BLaER1 treated with 17β-estradiol and CSF1 and Interleukin-3, amounts not matched to agents 10 nM and 100 nM (cell line): ENCODE measurements around the gene CABLES2.

Source experiments
- H3K27ac ChIP-seq, 11 experiments: shearing (Covaris generic); formaldehyde crosslinking; 2 replicates each; pipeline ENCODE4 v1.8.1; 2022
- H3K27me3 ChIP-seq, 11 experiments: shearing (Covaris generic); formaldehyde crosslinking; 2 replicates each; pipeline ENCODE4 v1.8.1; 2022
- H3K36me3 ChIP-seq, 11 experiments: shearing (Covaris generic); formaldehyde crosslinking; 2 replicates each; pipeline ENCODE4 v1.8.1; 2022
- H3K4me1 ChIP-seq, 10 experiments: shearing (Covaris generic); formaldehyde crosslinking; 2 replicates each; pipeline ENCODE4 v1.8.1; 2022
- H3K4me2 ChIP-seq, 11 experiments: shearing (Covaris generic); formaldehyde crosslinking; 2 replicates each; pipeline ENCODE4 v1.8.1; 2022
- H3K4me3 ChIP-seq, 10 experiments: shearing (Covaris generic); formaldehyde crosslinking; 2 replicates each; pipeline ENCODE4 v1.8.1; 2022
- H3K9ac ChIP-seq, 11 experiments: shearing (Covaris generic); formaldehyde crosslinking; 2 replicates each; pipeline ENCODE4 v1.8.1; 2022
- H3K9me3 ChIP-seq, 11 experiments: shearing (Covaris generic); formaldehyde crosslinking; replicated peaks in 1 of 11; 2 replicates each; pipeline ENCODE4 v1.8.1; 2022
- H4K20me1 ChIP-seq, 11 experiments: shearing (Covaris generic); formaldehyde crosslinking; 2 replicates each; pipeline ENCODE4 v1.8.1; 2022
- Cebpa-rat ChIP-seq, 11 experiments: shearing (Covaris generic); IDR thresholded peaks; 2 replicates each; pipeline ENCODE4 v1.8.1; 2022

Gene CABLES2

DNA sequence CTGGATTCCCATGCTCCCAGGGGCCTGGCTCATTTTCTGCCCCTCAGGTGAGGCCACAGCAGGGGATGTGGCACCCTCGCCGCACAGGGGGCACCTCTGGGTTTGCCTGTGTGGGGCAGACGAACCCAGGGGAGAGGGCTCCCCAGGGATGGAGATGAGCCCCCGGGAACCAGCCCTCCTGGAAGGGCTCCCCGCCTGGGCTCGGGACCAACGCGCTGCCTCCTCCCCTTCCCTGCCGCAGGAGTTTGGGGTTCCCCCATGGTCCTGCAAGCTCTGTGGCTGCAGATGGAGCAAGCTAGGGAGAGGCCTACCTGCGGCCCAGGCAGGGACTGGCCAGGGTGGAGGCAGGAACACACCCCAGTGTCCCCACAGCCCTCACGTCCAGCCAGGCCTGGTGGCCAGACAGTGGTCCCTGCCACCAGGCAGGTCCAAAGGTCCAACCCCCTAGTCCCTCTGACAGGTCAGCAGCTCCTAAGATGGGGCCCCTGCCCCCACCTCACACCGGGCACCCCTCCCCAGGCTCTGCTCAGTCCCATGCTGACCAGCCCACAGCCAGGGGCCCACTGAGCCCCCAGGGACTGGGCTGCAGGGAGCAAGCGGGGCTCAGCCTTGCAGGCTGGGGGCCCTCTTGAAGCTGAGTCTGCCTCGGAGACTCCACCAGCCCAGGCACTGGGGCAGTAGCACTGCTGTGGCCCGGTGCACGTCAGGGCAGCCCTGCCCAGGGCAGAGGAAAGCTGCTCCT is 53.6 kb downstream of the CABLES2 start:
- no peak for TF ChIP-seq Cebpa-rat (IDR thresholded peaks at IDR 0.05)
- Histone ChIP-seq H3K9ac (peak overlapping the region in 1 of 11 experiments; percentile 4; a peak in 1 of 22 replicates), H3K27ac (no peak overlapping the region; a peak in 1 of 22 replicates), H4K20me1 (peaks cover 0 to 70% (median 24%) of the 10 kb centered on the region in 11 experiments; a peak in 11 of 22 replicates), H3K4me3 (no peak overlapping the region), H3K27me3 (peaks cover 0 to 13% (median 0%) of the 10 kb centered on the region in 11 experiments; a peak in 4 of 22 replicates), H3K9me3 (peaks cover 5 to 10% (median 9%) of the 10 kb centered on the region in 11 experiments; a peak in 19 of 22 replicates), H3K36me3 (peaks cover 0 to 17% (median 10%) of the 10 kb centered on the region in 11 experiments; a peak in 9 of 22 replicates), H3K4me1 (peaks cover 39 to 56% (median 46%) of the 10 kb centered on the region in 10 experiments), H3K4me2 (peak overlapping the region in 2 of 11 experiments; percentile 21 to 36; a peak in 2 of 22 replicates)

- Histone ChIP-seq H3K9ac (peak overlapping the region in 1 of 11 experiments; percentile 4; a peak in 1 of 22 replicates), H3K4me3 (no peak overlapping the region)
Observed at GRCh38 chr20:62352402-62353288, 54.4 kb downstream of the CABLES2 start.

GRCh38 chr20:62351469-62352401 is 55.4 kb downstream of the CABLES2 start:
- Histone ChIP-seq H3K27me3 (no peaks in the 10 kb centered on the region), H4K20me1 (peaks cover 0 to 55% (median 13%) of the 10 kb centered on the region in 11 experiments; a peak in 10 of 22 replicates), H3K9me3 (peaks cover 5 to 16% (median 12%) of the 10 kb centered on the region in 11 experiments; a peak in 19 of 22 replicates), H3K9ac (no peak overlapping the region), H3K4me1 (peaks cover 21 to 39% (median 29%) of the 10 kb centered on the region in 10 experiments), H3K36me3 (peaks cover 0 to 30% (median 10%) of the 10 kb centered on the region in 11 experiments; a peak in 9 of 22 replicates), H3K27ac (no peak overlapping the region), H3K4me3 (no peak overlapping the region), H3K4me2 (no peak overlapping the region)
- TF ChIP-seq Cebpa-rat (IDR thresholded peaks at IDR 0.05): no peak

More at GRCh38 chr20:62352402-62353288, 54.4 kb downstream of the CABLES2 start:
- H3K9me3 ChIP-seq: peaks cover 5 to 16% (median 12%) of the 10 kb centered on the region in 11 experiments; a peak in 19 of 22 replicates
- TF ChIP-seq Cebpa-rat (IDR thresholded peaks at IDR 0.05): no peak
- no peak overlapping the region for H3K27ac ChIP-seq
- H3K4me1 ChIP-seq: peaks cover 30 to 48% (median 38%) of the 10 kb centered on the region in 10 experiments
- peaks cover 0 to 64% (median 16%) of the 10 kb centered on the region in 11 experiments; a peak in 11 of 22 replicates for H4K20me1 ChIP-seq
- H3K36me3 ChIP-seq: peaks cover 0 to 22% (median 10%) of the 10 kb centered on the region in 11 experiments; a peak in 9 of 22 replicates
- peak overlapping the region in 1 of 11 experiments; percentile 36; a peak in 2 of 22 replicates for H3K4me2 ChIP-seq
- peaks cover 0 to 5% (median 0%) of the 10 kb centered on the region in 11 experiments; a peak in 2 of 22 replicates for H3K27me3 ChIP-seq

GRCh38 chr20:62350629-62351422 is 56.3 kb downstream of the CABLES2 start:
- H3K4me3 ChIP-seq: no peak overlapping the region
- no peak overlapping the region for H3K9ac ChIP-seq
- H3K4me2 ChIP-seq: no peak overlapping the region
- TF ChIP-seq Cebpa-rat (IDR thresholded peaks at IDR 0.05): no peak
- no peak overlapping the region; a peak in 1 of 22 replicates for H3K27ac ChIP-seq
- H3K27me3 ChIP-seq: no peaks in the 10 kb centered on the region
- H3K9me3 ChIP-seq: peaks cover 5 to 16% (median 12%) of the 10 kb centered on the region in 11 experiments; a peak in 19 of 22 replicates
- H4K20me1 ChIP-seq: peaks cover 0 to 46% (median 9%) of the 10 kb centered on the region in 11 experiments; a peak in 9 of 22 replicates
- H3K36me3 ChIP-seq: peaks cover 0 to 38% (median 10%) of the 10 kb centered on the region in 11 experiments; a peak in 9 of 22 replicates
- H3K4me1 ChIP-seq: peaks cover 12 to 37% (median 26%) of the 10 kb centered on the region in 10 experiments

- Histone ChIP-seq H3K9ac (no peak overlapping the region), H3K4me2 (no peak overlapping the region), H3K4me1 (peaks cover 8 to 37% (median 26%) of the 10 kb centered on the region in 10 experiments), H3K9me3 (peaks cover 5 to 16% (median 12%) of the 10 kb centered on the region in 11 experiments; a peak in 19 of 22 replicates), H4K20me1 (peaks cover 0 to 41% (median 8%) of the 10 kb centered on the region in 11 experiments; a peak in 9 of 22 replicates), H3K4me3 (no peak overlapping the region), H3K27me3 (no peaks in the 10 kb centered on the region), H3K27ac (no peak overlapping the region; a peak in 1 of 22 replicates), H3K36me3 (peaks cover 0 to 41% (median 10%) of the 10 kb centered on the region in 11 experiments; a peak in 9 of 22 replicates)
- no peak for TF ChIP-seq Cebpa-rat (IDR thresholded peaks at IDR 0.05)
Observed at GRCh38 chr20:62350098-62350628, 56.9 kb downstream of the CABLES2 start.

GRCh38 chr20:62349556-62350097 is 57.5 kb downstream of the CABLES2 start:
- H3K36me3 ChIP-seq: peaks cover 0 to 41% (median 10%) of the 10 kb centered on the region in 11 experiments; a peak in 9 of 22 replicates
- no peaks in the 10 kb centered on the region for H3K27me3 ChIP-seq
- no peak overlapping the region for H3K9ac ChIP-seq
- no peak overlapping the region; a peak in 1 of 22 replicates for H3K27ac ChIP-seq
- H3K9me3 ChIP-seq: peaks cover 5 to 16% (median 12%) of the 10 kb centered on the region in 11 experiments; a peak in 19 of 22 replicates
- H3K4me2 ChIP-seq: no peak overlapping the region
- no peak for TF ChIP-seq Cebpa-rat (IDR thresholded peaks at IDR 0.05)
- peaks cover 7 to 37% (median 26%) of the 10 kb centered on the region in 10 experiments; a peak in 19 of 20 replicates for H3K4me1 ChIP-seq
- H4K20me1 ChIP-seq: peaks cover 0 to 36% (median 2%) of the 10 kb centered on the region in 11 experiments; a peak in 9 of 22 replicates
- H3K4me3 ChIP-seq: no peak overlapping the region
